Measurements from ENCODE around the gene RSPH3. TPM values are rescaled to one million over a fixed set of nuclear protein-coding genes. Genes with fewer than 3 reads are reported as not detected.

The RSPH3 gene
- total RNA-seq, 2 experiments from 2014 or later = 3.4 to 3.7 TPM

Other genes starting within 250 kb of the RSPH3 start
- 100 to 1,000 TPM; 225 to 228 TPM for gene EZR, start 180.8 kb downstream of the RSPH3 start, total RNA-seq
- 10 to 100 TPM; 52.0 to 53.2 TPM for gene TAGAP, start 44.8 kb upstream of the RSPH3 start, total RNA-seq
- not detected for gene FNDC1, start 169.2 kb upstream of the RSPH3 start, total RNA-seq